Effector CD4-positive, alpha-beta T cell (primary cell): ENCODE results near the gene HSPB6.

Experiments
- DNase-seq: peaks from one replicate; pipeline ENCODE4 v3.0.0-alpha.2; 2020

HSPB6 gene

GRCh38 chr19:35764432-35765315, 7.8 kb upstream of the HSPB6 start:
- no peak for DNase-seq

DNA sequence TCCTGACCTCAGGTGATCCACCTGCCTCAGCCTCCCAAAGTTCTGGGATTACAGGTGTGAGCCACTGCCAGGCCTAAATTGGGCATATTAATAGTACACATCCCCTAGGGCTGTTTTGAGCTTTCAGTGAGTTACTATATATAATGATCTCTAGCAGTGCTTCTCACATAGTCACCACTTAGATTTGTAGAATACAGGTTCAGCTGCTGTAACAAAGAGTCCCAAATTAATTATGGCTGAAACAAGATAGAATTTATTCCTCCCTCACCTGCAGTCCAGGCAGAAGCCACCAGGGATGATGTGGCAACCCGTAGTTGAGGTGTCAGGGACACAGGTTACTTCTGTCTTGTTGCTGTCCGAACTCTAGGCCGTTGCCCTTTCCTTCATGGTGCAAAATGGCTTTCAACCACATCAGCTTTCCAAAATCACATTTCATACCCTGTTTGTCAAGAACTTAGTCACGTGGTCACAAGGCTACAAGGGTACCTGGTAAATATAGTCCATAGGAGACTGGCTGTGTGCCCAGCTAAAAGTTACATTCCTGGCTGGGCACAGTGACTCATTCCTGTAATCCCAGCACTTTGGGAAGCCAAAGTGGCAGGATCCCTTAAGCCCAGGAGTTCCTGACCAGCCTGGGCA, 4.0 kb upstream of the HSPB6 start:
- no peak for DNase-seq

DNA sequence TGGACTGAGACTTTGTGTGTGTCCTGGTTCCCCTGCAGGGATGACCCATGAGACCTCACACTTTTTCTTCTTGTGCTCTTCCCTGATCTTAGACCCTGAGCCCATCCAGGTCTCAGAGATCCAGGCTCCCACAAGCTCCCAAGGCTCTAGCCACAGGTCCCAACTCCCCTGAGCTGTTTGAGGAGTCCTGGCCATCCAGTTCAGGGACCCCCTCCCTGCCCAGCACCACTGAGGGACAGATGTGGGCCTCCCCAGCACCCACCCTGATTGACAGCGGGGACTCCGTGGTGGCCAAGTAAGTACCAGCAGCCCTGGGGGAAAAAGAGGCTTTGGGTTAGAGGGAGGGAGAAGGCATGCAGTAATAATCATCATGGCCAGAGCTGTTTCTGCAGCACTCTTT, 2.9 kb upstream of the HSPB6 start:
- no peak for DNase-seq

- DNase-seq: peak; percentile 97
Measured at GRCh38 chr19:35757749-35758608, 1.1 kb upstream of the HSPB6 start, which contains the start of gene PROSER3. Gene PROSER3, plus strand, starts transcription at chr19:35758176. Its CDS starts 40 bp downstream, at chr19:35758216.

- DNase-seq: no peak
Measured at GRCh38 chr19:35757231-35757748, 461 bp upstream of the HSPB6 start.

GRCh38 chr19:35755550-35756376, 1.1 kb downstream of the HSPB6 start:
- DNase-seq: no peak

- DNase-seq: no peak
Measured at GRCh38 chr19:35755131-35755549, 1.7 kb downstream of the HSPB6 start.

DNA sequence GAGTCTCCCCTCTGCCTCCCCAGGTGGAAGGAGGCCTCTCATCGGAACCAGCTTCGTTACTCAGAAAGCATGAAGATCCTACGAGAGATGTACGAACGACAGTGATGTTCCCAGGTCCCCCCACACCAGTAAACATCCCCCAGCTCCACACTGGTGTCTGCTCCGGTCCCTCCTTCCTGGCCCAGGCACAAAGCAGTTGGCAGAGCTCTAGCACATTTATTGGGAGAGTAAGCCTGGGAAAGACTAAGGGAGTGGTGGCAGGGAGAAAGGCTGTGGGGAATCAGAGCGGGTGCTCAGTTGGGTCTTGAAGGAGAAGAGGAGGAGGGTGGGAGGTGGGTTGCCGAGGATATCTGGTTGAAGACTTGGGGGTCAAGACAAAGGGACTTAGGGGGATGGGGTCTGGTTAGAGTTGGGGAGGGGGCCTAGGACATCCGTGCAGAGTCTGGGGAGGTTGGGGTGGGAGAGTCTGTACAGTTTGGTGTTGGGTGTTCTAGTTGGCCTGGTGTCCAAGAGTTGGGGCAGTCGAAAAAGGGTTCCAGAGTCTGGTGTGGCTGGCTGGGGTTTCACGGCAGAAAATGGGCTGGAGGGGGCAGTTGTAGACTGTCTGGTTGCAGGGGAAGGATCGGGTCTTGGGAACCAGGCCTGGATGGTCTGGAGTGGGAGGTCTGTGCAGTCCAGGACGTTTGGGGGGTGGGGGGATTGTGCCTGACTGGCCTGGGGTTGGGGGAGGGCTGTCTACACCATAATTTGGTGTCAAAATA, 2.3 kb downstream of the HSPB6 start:
- DNase-seq: no peak

DNA sequence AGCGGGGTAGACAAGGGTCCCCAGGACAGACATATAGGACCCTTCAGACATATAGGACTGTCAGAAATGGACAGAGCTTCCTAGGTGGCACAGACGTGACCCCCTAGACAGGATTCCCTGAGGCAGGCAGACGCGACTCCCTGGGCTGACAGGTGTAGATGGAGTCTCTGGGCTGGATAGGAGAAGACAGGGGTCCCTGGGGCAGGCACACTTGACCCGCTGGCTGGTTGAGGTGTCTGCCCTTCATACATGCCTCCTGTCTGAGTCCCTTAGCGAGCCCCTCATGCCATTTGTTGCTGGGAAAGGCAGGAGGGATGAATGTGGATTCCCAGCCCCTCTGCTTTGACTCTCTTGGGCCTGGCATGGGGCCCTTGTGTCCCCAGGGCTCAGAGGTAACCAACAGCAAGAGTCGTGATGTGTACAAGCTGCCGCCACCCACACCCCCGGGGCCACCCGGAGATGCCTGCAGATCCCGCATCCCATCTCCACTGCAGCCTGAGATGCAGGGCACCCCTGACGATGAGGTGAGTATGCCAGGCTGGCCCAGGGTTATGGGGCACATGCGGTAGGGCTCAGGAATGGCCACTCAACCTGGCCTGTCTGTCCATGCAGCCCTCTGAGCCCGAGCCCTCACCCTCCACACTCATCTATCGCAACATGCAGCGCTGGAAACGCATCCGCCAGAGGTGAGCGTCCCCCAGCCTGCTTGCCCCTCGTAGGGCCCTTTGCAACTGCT, 3.0 kb downstream of the HSPB6 start:
- no peak for DNase-seq

DNA sequence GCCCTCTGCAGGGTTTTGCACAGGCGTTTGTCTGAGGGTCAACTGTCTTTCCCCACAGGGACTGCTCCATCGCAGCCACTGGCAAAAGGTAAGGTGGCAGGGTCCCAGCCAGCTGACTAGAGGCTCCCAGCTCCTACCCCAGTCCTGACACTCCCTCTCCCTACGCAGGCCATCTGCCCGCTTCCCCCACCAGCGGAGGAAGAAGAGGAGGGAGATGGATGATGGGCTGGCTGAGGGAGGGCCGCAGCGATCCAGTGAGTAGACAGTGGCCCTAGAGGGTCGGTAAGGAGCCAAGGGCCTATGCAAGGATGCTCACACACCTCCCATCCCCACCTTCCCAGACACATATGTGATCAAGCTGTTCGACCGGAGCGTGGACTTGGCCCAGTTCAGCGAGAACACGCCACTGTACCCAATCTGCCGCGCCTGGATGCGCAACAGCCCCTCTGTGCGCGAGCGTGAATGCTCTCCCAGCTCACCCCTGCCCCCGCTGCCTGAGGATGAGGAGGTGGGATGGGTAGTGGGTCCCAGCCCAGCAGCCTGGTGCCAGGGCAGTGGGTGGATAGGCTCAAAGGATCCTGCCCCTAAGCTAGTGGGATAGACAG, 4.0 kb downstream of the HSPB6 start:
- DNase-seq: no peak

GRCh38 chr19:35751839-35752745, 4.7 kb downstream of the HSPB6 start:
- DNase-seq: no peak

DNA sequence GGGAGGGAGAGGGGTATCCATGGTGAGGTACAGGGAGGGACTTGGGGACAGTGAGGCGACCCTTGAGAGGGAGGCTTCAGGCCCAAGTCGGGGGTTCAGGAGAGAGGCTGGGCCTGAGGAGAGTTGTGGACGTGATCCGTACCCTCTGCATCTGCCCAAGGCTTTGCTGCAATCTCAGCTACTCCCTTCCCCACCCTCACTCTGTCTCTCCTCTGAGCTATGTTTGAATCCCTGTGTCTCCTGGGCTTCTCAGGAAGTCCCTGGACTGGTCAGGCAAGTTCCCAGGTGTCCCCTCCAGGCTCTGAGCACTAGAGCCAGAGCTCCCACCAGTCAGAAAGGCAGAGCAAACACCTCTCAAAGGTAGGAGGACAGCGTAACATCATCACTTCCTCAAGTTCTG, 6.7 kb downstream of the HSPB6 start:
- DNase-seq: no peak

- peak; percentile 99 for DNase-seq
Measured at GRCh38 chr19:35748106-35749020, 8.5 kb downstream of the HSPB6 start, which contains the start of gene LIN37. Gene LIN37, plus strand, starts transcription at chr19:35748576. Its CDS starts 149 bp downstream, at chr19:35748725.

DNA sequence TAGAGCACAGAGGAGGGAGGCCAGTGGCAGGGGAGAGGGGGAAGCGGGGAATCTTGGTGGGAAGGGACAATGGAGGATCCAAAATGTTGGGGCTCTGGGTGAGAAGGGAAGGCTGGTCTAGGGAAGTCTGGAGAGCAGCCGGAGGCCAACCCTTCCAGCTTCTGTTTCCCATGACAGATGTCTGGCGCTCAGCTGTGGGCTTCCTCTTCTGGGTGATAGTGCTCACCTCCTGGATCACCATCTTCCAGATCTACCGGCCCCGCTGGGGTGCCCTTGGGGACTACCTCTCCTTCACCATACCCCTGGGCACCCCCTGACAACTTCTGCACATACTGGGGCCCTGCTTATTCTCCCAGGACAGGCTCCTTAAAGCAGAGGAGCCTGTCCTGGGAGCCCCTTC, 10.3 kb downstream of the HSPB6 start:
- DNase-seq: no peak

DNA sequence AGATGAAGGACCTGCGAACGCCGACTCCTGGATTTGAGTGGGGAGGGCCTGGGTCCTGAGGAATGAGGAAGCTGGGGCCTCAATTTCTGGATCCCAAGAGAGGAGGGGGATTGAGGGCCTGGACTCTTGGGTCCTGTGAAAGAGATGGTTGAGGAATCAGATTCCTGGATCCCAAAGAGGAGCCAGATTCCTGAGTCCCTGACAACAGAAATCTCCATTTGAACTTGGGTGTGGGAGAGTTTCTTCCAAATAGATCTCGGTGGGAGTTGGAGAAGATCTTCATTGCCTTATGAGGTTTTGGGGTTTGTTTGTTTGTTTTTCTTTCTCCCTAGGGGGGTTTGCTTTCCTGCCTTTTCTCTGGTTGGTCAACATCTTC, 10.8 kb downstream of the HSPB6 start:
- no peak for DNase-seq

GRCh38 chr19:35745328-35746086, 11.3 kb downstream of the HSPB6 start, which contains the start of the genes PSENEN and U2AF1L4:
Gene PSENEN, plus strand, starts transcription at chr19:35745651. Its CDS starts 280 bp downstream, at chr19:35745931.
Gene U2AF1L4, minus strand, starts transcription at chr19:35745418. Its CDS starts 27 bp downstream, at chr19:35745391.
- DNase-seq: peak; percentile 93
